Glutamatergic neuron (in vitro differentiated cells): ENCODE measurements around the gene ARFGAP3. TPM values are rescaled to one million over a fixed set of nuclear protein-coding genes. Genes with fewer than 3 reads are reported as not detected.
A peak's percentile ranks its signal among the peaks of the same experiment; 100 is the strongest.

ENCODE experiments used
- DNase-seq: peaks from one replicate; pipeline ENCODE4 v3.0.0; 2022
- H3K27ac Mint-ChIP-seq: one replicate; pipeline ENCODE4 v1.8.0; 2020; ENCODE audit warnings: mild to moderate bottlenecking, mixed read lengths, inconsistent platforms; ENCODE audit not compliant: unreplicated experiment
- H3K27me3 Mint-ChIP-seq: one replicate; pipeline ENCODE4 v1.8.0; 2020; ENCODE audit warnings: mild to moderate bottlenecking, moderate library complexity, mixed read lengths, inconsistent platforms; ENCODE audit not compliant: unreplicated experiment
- H3K36me3 Mint-ChIP-seq: one replicate; pipeline ENCODE4 v1.8.0; 2020; ENCODE audit warnings: mild to moderate bottlenecking, mixed read lengths, inconsistent platforms; ENCODE audit not compliant: unreplicated experiment
- H3K4me1 Mint-ChIP-seq: one replicate; pipeline ENCODE4 v1.8.0; 2020; ENCODE audit warnings: mild to moderate bottlenecking, low read depth, mixed read lengths, inconsistent platforms; ENCODE audit not compliant: unreplicated experiment
- H3K4me3 Mint-ChIP-seq: one replicate; pipeline ENCODE4 v1.8.0; 2020; ENCODE audit warnings: mild to moderate bottlenecking, mixed read lengths, inconsistent platforms; ENCODE audit not compliant: unreplicated experiment
- H3K9me3 Mint-ChIP-seq: one replicate; pipeline ENCODE4 v1.8.0; 2020; ENCODE audit warnings: mild to moderate bottlenecking, moderate library complexity, mixed read lengths, inconsistent platforms; ENCODE audit not compliant: unreplicated experiment
- CTCF ChIP-seq: fragments of 200-600 bp; sonication (generic); IDR thresholded peaks from one replicate; pipeline ENCODE4 v1.5.0; 2021; ENCODE audit not compliant: partially characterized antibody, unreplicated experiment
- total RNA-seq: library from RNA; stranded (reverse); fragmentation: NEBNext Ultra II Directional; extraction: Animal tissue kit (Norgen Biotek cat#: 25700); gene quantifications from one replicate; pipeline ENCODE4 v1.2.1, GENCODE V29; 2021; ENCODE audit not compliant: unreplicated experiment

Gene ARFGAP3
- total RNA-seq, 1 donor from 2014 or later, result 18.4 TPM

- Mint-ChIP-seq H3K36me3 (no peaks in the 10 kb centered on the region), H3K4me3 (no peak overlapping the region), H3K9me3 (peaks cover 3% of the 10 kb centered on the region), H3K27ac (no peak overlapping the region), H3K27me3 (no peaks in the 10 kb centered on the region), H3K4me1 (no peaks in the 10 kb centered on the region)
- DNase-seq, result no peak
- TF ChIP-seq CTCF, result no peak
These were observed 890 bp upstream of the ARFGAP3 start for GRCh38 chr22:42857845-42858481.

- Mint-ChIP-seq H3K27me3 (no peaks in the 10 kb centered on the region), H3K4me3 (peak overlapping the region; percentile 87), H3K4me1 (no peaks in the 10 kb centered on the region), H3K36me3 (no peaks in the 10 kb centered on the region), H3K27ac (peak overlapping the region; percentile 79), H3K9me3 (peaks cover 3% of the 10 kb centered on the region)
- no peak for DNase-seq
- no peak for TF ChIP-seq CTCF
These were observed 751 bp downstream of the ARFGAP3 start for GRCh38 chr22:42856179-42856864.

GRCh38 chr22:42855721-42856120 lies 1.4 kb downstream of the ARFGAP3 start:
- H3K4me1 Mint-ChIP-seq, result no peaks in the 10 kb centered on the region
- peaks cover 3% of the 10 kb centered on the region for H3K9me3 Mint-ChIP-seq
- no peaks in the 10 kb centered on the region for H3K27me3 Mint-ChIP-seq

GRCh38 chr22:42855211-42855610 lies 1.9 kb downstream of the ARFGAP3 start:
- peak overlapping the region; percentile 52 for H3K4me3 Mint-ChIP-seq
- H3K4me1 Mint-ChIP-seq, result no peaks in the 10 kb centered on the region
- peaks cover 3% of the 10 kb centered on the region for H3K9me3 Mint-ChIP-seq
- no peak for TF ChIP-seq CTCF
- no peak for DNase-seq
- H3K27me3 Mint-ChIP-seq, result no peaks in the 10 kb centered on the region
- H3K27ac Mint-ChIP-seq, result no peak overlapping the region
- no peaks in the 10 kb centered on the region for H3K36me3 Mint-ChIP-seq

More at GRCh38 chr22:42855721-42856120, 1.4 kb downstream of the ARFGAP3 start:
- DNase-seq, result no peak
- Mint-ChIP-seq H3K36me3 (no peaks in the 10 kb centered on the region), H3K27ac (no peak overlapping the region), H3K4me3 (peak overlapping the region; percentile 87)
- no peak for TF ChIP-seq CTCF

GRCh38 chr22:42848941-42849550 lies 8.0 kb downstream of the ARFGAP3 start:
- TF ChIP-seq CTCF, result no peak
- Mint-ChIP-seq H3K4me3 (peak overlapping the region; percentile 18), H3K27me3 (no peaks in the 10 kb centered on the region), H3K4me1 (no peaks in the 10 kb centered on the region), H3K27ac (no peak overlapping the region), H3K9me3 (peaks cover 2% of the 10 kb centered on the region), H3K36me3 (peaks cover 4% of the 10 kb centered on the region)
- DNase-seq, result no peak
